Stimulated activated CD4-positive, alpha-beta T cell treated with anti-CD3 and anti-CD28 coated beads, TNF-alpha, amount 100 ng/mL, for 48 hours (primary cell): Measurements from ENCODE around the gene SERBP1.
"Not testable (repeated sequence)": the region's sequence is repeated elsewhere in the genome, so short reads cannot be mapped to it uniquely, and the experiment has no call there.

Source experiments
- DNase-seq, 3 donors: peaks; one replicate each; pipeline ENCODE4 v3.0.0-alpha.2; 2020; ENCODE audit warnings: low read depth in 3 of 3

Gene SERBP1

GRCh38 chr1:67430358-67431155 is at the start of gene SERBP1:
Gene SERBP1, minus strand, starts transcription at chr1:67430402. Its CDS starts 102 bp downstream, at chr1:67430300.
- peak; percentile 87 to 92 (median 91) for DNase-seq

DNA sequence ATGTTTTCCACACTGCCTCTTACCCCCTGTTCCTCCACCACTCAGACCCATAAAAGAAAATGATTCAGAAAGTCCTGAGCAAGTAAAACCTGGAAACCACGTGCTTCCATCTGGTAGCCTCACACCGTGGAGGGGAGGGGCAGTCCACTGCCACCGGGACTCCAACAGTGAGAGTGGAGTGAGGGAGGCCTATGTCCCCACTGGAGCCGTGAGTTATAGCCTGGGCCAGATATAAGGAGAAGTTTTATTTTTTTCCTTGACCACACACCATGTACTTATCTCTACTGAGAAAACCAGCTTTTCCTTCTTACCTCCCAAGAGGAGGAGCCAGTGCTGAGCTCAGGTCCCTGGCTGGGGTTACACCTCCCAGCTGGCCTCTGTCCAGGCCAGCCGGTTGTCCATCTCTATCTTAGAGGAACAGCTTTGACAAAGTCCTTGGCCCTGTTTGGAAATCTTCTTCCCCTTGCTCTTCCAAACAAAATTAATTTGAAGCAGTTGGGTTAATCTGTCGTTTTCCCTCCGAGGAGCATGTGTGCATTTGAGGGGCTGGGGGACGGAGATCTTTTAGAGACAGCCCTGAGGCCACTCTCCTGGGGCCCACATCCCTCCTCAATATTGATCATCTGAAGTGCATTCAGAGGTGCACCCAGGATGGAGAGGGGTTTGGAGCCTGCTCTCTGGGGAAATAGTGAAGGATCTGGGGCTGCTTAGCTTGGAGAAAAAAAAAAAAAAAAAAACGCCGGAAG is 49.1 kb upstream of the SERBP1 start:
- DNase-seq, result no peak

- no peak for DNase-seq
These were observed 46.7 kb upstream of the SERBP1 start for GRCh38 chr1:67476906-67477305.

DNA sequence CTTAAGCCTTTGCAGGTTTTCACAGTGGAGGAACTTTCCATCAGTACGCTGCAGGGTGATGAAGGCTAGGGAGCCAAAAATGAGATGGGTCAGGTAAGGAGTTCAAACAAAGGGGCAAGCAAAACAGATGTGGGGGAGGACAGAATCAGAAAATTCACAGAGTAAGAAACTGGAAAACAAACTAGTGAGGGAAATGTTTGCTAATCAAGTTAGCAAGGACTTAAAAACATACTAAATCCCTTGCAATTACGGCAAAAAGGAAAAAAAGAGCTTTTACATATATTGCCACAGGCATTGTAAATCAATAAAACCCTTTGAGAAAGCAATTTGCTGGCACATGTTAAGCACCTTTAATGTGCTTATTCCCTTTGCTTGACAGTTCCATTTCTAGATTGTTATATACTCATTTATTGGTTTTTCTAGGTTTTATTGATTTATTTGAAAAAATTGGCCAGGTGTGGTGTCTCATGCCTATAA is 45.8 kb upstream of the SERBP1 start:
- DNase-seq, result no peak

DNA sequence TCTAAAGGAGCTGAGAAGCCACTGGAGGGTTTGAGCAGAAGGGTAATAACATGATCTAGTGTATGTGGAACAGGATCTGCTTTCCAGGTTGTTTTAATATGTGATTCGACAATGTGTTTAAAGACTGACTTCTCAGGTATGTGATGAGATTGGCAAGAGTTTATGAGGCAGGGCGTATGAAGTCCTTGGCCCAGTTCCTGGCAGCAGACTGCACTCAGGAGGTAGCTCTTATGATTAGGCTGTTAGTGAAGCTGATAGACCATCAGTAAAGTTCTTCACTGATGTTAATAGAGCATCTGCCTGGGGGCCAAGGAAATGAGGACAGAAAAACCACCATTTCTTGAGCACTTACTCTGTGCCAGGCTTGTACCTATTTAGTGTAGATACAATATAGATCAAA is 41.9 kb upstream of the SERBP1 start:
- DNase-seq, result no peak

GRCh38 chr1:67469431-67469830 is 39.2 kb upstream of the SERBP1 start:
- no peak for DNase-seq

- DNase-seq, result no peak
These were observed 38.0 kb upstream of the SERBP1 start for GRCh38 chr1:67468066-67468718.

DNA sequence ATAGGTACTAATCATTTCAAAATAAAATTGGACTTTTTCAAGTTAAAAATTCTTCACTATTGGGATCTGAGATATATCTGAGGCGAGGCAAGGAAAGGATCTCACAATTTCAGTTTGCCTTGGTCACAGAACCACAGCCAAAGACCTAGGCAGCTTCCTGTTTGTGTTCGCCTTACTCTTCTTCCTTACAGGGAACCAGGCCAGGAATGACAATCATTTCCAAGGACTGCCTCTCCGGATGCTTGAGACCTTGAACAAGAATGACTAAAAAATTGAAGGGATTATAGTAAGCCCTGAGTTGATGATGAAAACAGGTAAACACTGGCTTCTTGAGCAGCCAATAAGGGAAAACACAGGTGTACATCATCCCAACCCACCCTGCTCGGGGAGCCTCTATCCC is 35.2 kb upstream of the SERBP1 start:
- DNase-seq, result no peak

GRCh38 chr1:67464746-67465145 is 34.5 kb upstream of the SERBP1 start:
- no peak for DNase-seq

DNA sequence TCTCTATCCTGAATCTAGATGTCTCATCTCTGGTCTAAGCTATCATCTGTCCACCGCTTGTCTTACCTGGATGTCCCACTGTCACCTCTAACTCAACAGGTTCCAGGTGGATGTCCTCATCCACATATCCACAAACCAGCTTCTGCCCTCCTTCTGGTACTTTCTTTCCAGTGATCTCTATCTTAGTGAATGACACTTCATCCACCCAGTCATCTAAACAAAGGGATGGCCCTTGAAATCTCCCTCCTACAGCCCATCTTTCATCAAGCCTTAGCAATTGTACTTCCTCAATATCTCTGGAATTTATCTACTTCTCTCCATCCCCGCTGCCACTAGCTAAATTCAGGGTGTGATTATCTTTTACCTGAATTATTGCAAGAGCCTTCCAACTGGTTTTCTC is 33.9 kb upstream of the SERBP1 start:
- DNase-seq, result no peak

- no peak for DNase-seq
These were observed 33.2 kb upstream of the SERBP1 start for GRCh38 chr1:67463298-67463955.

GRCh38 chr1:67460676-67461500 is 30.7 kb upstream of the SERBP1 start:
- no peak for DNase-seq

GRCh38 chr1:67459068-67459467 is 28.9 kb upstream of the SERBP1 start:
- DNase-seq, result no peak

GRCh38 chr1:67458663-67459062 is 28.5 kb upstream of the SERBP1 start:
- no peak for DNase-seq

- no peak for DNase-seq
These were observed 27.0 kb upstream of the SERBP1 start for GRCh38 chr1:67457247-67457646.

GRCh38 chr1:67451815-67452214 is 21.6 kb upstream of the SERBP1 start:
- no peak for DNase-seq

GRCh38 chr1:67451356-67451755 is 21.2 kb upstream of the SERBP1 start:
- DNase-seq, result no peak

- DNase-seq, result no peak
These were observed 16.7 kb upstream of the SERBP1 start for GRCh38 chr1:67446893-67447292.

DNA sequence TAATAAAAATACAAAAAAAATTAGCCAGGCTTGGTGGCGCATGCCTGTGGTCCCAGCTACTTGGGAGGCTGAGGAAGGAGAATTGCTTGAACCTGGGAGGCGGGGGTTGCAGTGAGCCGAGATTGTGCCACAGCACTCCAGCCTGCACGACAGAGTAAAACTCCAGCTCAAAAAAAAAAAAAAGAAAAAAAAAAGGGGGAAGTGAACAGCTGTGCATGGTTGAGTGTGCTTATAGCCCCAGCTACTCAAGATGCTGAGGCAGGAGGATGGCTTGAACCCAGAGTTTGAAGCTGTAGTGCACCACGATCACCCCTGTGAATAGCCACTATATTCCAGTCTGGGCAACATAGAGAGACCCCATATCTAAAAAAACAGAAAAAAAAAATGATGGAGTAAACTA is 15.8 kb upstream of the SERBP1 start:
- not testable (repeated sequence) for DNase-seq

GRCh38 chr1:67441739-67442281 is 11.6 kb upstream of the SERBP1 start:
- no peak for DNase-seq

GRCh38 chr1:67441183-67441582 is 11.0 kb upstream of the SERBP1 start:
- DNase-seq, result peak in 2 of 3 donors; percentile 55 to 61
